Measurements from ENCODE around the gene ASH1L.
"Not testable (repeated sequence)": the region's sequence is repeated elsewhere in the genome, so short reads cannot be mapped to it uniquely, and the experiment has no call there.

The ASH1L gene

DNA sequence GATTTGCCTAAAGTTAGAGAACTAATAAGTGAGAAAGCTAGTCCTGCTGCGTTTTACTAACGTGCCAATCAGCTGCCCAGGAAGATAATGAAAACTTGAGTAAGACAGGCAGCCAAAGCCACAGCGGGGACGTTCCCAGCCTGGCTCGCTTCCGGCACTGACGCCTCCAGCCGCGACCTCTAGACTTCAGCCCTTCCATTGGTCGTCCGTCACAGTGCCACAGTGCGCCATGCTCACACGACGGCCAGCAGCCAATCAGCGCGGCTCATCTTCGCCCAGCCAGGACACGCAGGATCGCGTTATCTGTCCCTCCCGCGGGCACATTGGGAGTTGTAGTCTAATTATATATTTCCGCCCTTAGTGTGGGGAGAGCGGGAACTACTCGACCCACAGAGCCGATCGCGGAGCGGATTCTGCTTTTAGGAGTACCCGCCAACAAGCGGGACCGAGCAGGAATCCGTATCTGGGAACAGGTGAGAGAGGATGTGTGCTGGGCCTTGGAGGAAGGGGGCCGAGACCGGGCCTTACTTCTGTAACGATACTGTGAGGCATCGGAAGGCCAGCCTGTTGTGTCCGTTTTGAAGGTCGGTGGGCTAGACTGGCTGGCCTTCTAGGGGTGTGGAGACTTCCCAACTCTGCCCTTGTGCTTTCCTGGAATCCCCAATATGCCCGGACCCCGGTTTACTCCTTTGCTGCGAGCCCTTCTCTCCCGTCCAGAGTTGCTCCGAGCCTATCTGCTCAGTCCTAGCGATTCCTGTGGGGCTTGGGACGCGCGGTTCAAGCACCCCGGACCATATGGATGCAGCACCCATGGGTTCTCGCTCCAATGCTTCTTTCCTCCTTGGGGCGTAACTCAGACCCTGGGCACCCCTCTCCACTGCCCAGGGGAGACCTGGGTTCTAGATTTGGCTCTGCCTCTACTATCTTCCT is 253.8 kb downstream of the ASH1L start, which contains the start of gene FDPS:
FDPS (plus strand) TSS at position 374 of the 930 bp plus-strand sequence. CDS start 924 bp downstream, outside the sequence.
- peak; percentile 82 to 94 (median 92) for DNase-seq (ENCODE audit: low read depth in 3 of 3, low spot score in 1 of 3)

DNA sequence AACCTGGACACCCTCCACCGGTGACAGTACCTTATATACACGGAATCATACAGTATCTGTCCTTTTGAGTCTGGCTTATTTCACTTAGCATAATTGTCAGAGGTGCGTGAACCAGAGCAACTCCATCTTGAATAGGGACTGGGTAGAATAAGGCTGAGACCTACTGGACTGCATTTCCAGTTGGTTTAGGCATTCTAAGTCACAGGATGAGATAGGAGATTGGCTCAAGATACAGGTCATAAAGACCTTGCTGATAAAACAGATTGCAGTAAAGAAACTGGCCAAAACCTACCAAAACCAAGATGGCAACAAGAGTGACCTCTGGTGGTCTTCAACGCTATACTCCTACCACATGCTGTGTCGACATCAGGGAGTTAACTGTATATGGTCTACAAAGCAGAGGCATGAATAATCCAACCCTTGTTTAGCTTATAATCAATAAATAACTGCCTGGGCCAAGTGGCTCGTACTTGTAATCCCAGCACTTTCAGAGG is 255.3 kb downstream of the ASH1L start:
- DNase-seq (ENCODE audit: low read depth in 3 of 3, low spot score in 1 of 3): no peak

DNA sequence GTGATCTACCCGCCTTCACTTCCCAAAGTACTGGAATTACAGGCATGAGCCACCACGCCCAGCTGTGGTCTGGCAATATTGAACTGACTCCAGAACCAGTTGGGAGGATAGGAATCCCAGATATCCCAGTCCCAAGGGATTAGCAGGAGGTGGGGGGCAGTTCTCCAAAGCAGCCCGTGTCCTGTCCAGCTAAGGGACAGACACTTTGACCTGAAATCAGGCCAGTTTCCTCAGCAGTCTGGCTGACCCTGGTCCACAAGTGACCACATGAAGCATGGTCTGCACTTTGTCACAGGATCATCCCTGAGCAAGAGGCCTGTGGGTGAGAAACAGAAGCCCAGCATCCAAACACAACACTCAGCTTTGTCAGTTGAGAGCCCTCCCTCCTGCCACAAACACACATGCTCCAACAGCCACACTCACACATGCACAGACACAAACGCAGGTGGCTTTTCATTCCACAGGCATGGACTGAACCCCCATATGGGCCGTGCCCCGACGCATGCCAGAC is 256.7 kb downstream of the ASH1L start:
- no peak for DNase-seq (ENCODE audit: low read depth in 3 of 3, low spot score in 1 of 3)

GRCh38 chr1:155304558-155305063 is 258.0 kb downstream of the ASH1L start:
- DNase-seq (ENCODE audit: low read depth in 3 of 3, low spot score in 1 of 3): no peak

- no peak for DNase-seq (ENCODE audit: low read depth in 3 of 3, low spot score in 1 of 3)
These were observed 261.2 kb downstream of the ASH1L start, which contains the start of gene PKLR for GRCh38 chr1:155301342-155301841. PKLR (minus strand) TSS chr1:155301438; CDS start chr1:155301395, 43 bp downstream.

- no peak for DNase-seq (ENCODE audit: low read depth in 3 of 3, low spot score in 1 of 3)
These were observed 261.9 kb downstream of the ASH1L start for GRCh38 chr1:155300553-155301329.

- DNase-seq (ENCODE audit: low read depth in 3 of 3, low spot score in 1 of 3): no peak
These were observed 262.6 kb downstream of the ASH1L start for GRCh38 chr1:155300024-155300423.

GRCh38 chr1:155297384-155297783 is 265.2 kb downstream of the ASH1L start:
- no peak for DNase-seq (ENCODE audit: low read depth in 3 of 3, low spot score in 1 of 3)

DNA sequence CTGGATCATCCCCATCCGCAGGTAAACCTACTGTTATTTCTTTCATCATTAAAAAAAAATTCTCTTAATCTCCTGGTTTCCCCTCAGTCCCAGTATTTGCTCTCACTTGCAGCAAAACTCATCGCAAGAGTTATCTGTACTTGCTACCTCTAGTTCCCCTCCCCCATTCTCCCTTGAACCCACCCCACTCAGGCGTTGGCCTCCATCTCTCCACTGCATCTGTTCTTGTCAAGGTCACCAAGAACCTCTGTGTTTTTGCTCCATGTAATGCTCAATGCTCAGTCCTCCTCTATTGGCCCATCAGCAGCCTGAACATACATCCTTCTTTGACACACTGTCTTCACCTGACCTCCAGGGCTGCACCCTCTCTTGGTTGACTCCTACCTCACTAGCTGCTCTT is 265.9 kb downstream of the ASH1L start:
- DNase-seq (ENCODE audit: low read depth in 3 of 3, low spot score in 1 of 3): no peak

DNA sequence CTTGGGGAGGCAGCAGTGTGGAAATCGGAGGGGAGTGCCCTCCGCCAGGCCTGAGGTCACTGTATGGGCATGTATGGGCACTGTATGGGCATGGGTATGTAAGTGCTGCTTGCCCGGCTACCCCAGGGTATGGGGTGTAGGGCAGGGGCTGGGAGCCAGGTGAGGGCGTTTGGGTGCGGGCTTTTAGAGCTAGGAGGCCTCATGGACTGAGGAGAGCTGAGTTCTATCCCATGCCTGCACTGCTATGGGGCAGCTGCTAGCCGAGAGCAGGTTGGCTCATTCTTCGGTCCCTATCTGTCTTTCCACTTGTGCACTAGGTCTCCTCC is 266.7 kb downstream of the ASH1L start:
- no peak for DNase-seq (ENCODE audit: low read depth in 3 of 3, low spot score in 1 of 3)

DNA sequence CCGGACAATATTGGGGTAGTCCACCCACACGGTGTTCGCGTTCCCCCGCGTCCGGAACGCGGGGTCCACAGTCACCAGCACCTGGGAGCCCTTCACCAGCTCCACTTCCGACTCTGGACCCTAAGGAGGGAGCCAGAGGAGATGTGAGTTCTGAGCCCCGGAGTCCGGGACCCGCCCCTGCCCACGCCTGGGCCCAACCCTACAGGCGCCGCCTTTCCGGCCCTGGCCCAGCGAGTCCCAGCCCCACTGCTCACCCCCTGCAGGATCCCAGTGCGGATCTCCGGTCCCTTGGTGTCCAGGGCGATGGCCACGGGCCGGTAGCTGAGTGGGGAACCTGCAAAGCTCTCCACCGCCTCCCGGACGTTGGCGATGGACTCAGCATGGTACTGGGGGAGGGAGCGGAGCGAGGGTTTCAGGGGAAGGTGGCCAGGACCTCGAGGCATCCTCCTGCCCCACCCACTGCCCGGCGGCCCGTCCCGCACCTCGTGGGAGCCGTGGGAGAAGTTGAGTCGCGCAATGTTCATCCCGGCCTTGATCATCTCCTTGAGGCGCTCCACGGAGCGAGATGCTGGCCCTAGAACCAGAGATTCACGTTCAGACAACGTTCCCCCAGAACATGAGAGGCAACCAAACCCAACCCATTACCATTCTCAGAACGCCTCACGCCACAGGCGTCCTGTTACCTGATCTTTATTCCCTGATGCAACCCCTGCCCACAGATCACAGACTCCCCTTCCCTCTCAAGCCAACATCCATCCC is 267.2 kb downstream of the ASH1L start:
- DNase-seq (ENCODE audit: low read depth in 3 of 3, low spot score in 1 of 3): no peak

- DNase-seq (ENCODE audit: low read depth in 3 of 3, low spot score in 1 of 3): no peak
These were observed 268.0 kb downstream of the ASH1L start for GRCh38 chr1:155294520-155295182.

GRCh38 chr1:155293086-155293749 is 269.4 kb downstream of the ASH1L start:
- DNase-seq (ENCODE audit: low read depth in 3 of 3, low spot score in 1 of 3): no peak

- not testable (repeated sequence) for DNase-seq (ENCODE audit: low read depth in 3 of 3, low spot score in 1 of 3)
These were observed 271.6 kb downstream of the ASH1L start for GRCh38 chr1:155291006-155291405.

GRCh38 chr1:155287987-155288543 is 274.5 kb downstream of the ASH1L start:
- DNase-seq (ENCODE audit: low read depth in 3 of 3, low spot score in 1 of 3): no peak

GRCh38 chr1:155286544-155286943 is 276.1 kb downstream of the ASH1L start:
- no peak for DNase-seq (ENCODE audit: low read depth in 3 of 3, low spot score in 1 of 3)

DNA sequence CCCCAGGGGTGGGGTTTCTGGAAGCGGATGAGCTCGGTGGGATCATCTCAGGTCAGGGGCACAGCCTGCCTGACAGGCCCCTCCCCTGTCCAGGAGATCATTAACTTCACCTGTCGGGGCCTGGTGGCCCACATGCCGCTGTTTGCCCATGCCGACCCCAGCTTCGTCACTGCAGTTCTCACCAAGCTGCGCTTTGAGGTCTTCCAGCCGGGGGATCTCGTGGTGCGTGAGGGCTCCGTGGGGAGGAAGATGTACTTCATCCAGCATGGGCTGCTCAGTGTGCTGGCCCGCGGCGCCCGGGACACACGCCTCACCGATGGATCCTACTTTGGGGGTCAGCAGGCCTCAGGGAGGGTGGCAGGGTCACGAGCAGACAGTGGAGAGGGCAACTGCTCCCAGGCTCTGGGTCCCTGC is 277.0 kb downstream of the ASH1L start:
- DNase-seq (ENCODE audit: low read depth in 3 of 3, low spot score in 1 of 3): no peak

Data from stimulated activated CD4-positive, alpha-beta T cell treated with anti-CD3 and anti-CD28 coated beads, TNF-alpha, amount 100 ng/mL, for 1 hour (primary cell).